ENCODE results near the gene CLRN1.

DNA sequence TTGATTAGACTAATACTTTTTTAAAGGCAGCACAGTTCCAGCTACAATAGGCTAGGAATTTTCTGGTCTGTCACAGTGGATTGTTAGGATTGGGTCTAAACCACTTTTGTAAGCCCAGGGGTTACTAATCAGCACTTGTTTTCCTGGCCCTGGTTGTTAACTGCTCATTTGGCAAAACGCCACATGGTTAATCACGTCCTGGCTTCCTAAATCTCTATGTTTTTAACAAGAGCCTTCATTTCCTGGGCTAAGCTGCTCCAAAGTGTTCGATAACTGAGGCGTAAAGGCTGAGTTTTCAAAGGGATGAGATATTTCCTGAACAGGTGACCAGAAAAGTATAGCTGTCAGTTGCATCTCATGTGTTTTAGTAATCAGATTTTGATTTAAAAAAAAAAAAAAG, 38.9 kb upstream of the CLRN1 start:
- TF ChIP-seq POLR2AphosphoS5 (IDR thresholded peaks at IDR 0.05) (no peak), POLR2A (IDR thresholded peaks at IDR 0.05) (no peak), EP300 (IDR thresholded peaks at IDR 0.05; ENCODE audit: low read depth) (no peak)
- TF ChIP-seq, protein P1, sequence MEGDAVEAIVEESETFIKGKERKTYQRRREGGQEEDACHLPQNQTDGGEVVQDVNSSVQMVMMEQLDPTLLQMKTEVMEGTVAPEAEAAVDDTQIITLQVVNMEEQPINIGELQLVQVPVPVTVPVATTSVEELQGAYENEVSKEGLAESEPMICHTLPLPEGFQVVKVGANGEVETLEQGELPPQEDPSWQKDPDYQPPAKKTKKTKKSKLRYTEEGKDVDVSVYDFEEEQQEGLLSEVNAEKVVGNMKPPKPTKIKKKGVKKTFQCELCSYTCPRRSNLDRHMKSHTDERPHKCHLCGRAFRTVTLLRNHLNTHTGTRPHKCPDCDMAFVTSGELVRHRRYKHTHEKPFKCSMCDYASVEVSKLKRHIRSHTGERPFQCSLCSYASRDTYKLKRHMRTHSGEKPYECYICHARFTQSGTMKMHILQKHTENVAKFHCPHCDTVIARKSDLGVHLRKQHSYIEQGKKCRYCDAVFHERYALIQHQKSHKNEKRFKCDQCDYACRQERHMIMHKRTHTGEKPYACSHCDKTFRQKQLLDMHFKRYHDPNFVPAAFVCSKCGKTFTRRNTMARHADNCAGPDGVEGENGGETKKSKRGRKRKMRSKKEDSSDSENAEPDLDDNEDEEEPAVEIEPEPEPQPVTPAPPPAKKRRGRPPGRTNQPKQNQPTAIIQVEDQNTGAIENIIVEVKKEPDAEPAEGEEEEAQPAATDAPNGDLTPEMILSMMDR (IDR thresholded peaks at IDR 0.05), result no peak

Measured in transverse colon (tissue), 4 donors.